NCI-H82 treated with DMSO at 0.1 percent for 48 hours (cell line): ENCODE results near the gene C2.
"Not testable (repeated sequence)": the region's sequence is repeated elsewhere in the genome, so short reads cannot be mapped to it uniquely, and the experiment has no call there.

Experiments used
- DNase-seq: peaks from one replicate; lab custom pipeline; 2025; ENCODE audit not compliant: unreplicated experiment; lab: John Stamatoyannopoulos, UW

Gene C2

GRCh38 chr6:31976065-31976464 is 48.5 kb downstream of the C2 start:
- not testable (repeated sequence) for DNase-seq

- DNase-seq: no peak
Observed at GRCh38 chr6:31977816-31978431, 50.4 kb downstream of the C2 start.

GRCh38 chr6:31978831-31979230 is 51.3 kb downstream of the C2 start:
- DNase-seq: no peak

GRCh38 chr6:31979238-31979898 is 51.9 kb downstream of the C2 start:
- DNase-seq: no peak

GRCh38 chr6:31980195-31980876 is 52.8 kb downstream of the C2 start:
- not testable (repeated sequence) for DNase-seq

GRCh38 chr6:31980998-31981397 is 53.5 kb downstream of the C2 start:
- DNase-seq: not testable (repeated sequence)

GRCh38 chr6:31981744-31982143 is 54.2 kb downstream of the C2 start, which contains the start of gene C4A:
C4A (plus strand) TSS chr6:31982057; CDS start chr6:31982108, 51 bp downstream.
- DNase-seq: not testable (repeated sequence)

GRCh38 chr6:31989363-31989762 is 61.8 kb downstream of the C2 start:
- not testable (repeated sequence) for DNase-seq

- DNase-seq: not testable (repeated sequence)
Observed at GRCh38 chr6:31994421-31994820, 66.9 kb downstream of the C2 start.
